ENCODE results near the gene EFNA1.
A peak's percentile ranks its signal among the peaks of the same experiment; 100 is the strongest.
"Not testable (repeated sequence)": the region's sequence is repeated elsewhere in the genome, so short reads cannot be mapped to it uniquely, and the experiment has no call there.

Gene EFNA1

GRCh38 chr1:155160128-155160527, 32.5 kb downstream of the EFNA1 start:
- DNase-seq, result no peak

GRCh38 chr1:155162631-155163030, 35.0 kb downstream of the EFNA1 start:
- DNase-seq, result not testable (repeated sequence)

DNA sequence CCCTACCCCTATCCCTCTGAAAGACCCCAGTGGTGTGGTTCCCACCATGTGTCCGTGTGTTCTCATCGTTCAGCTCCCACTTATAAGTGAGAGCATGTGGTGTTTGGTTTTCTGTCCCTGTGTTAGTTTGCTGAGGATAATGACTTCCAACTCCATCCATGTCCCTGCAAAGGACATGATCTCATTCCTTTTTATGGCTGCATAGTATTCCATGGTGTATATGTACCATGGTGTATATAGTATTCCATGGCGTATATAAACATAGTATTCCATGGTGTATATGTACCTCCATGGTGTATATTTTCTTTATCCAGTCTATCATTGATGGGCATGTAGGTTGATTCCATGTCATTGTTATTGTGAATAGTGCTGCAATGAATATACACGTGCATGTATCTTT, 36.1 kb downstream of the EFNA1 start:
- not testable (repeated sequence) for DNase-seq

GRCh38 chr1:155164625-155165024, 36.9 kb downstream of the EFNA1 start:
- DNase-seq, result not testable (repeated sequence)

DNA sequence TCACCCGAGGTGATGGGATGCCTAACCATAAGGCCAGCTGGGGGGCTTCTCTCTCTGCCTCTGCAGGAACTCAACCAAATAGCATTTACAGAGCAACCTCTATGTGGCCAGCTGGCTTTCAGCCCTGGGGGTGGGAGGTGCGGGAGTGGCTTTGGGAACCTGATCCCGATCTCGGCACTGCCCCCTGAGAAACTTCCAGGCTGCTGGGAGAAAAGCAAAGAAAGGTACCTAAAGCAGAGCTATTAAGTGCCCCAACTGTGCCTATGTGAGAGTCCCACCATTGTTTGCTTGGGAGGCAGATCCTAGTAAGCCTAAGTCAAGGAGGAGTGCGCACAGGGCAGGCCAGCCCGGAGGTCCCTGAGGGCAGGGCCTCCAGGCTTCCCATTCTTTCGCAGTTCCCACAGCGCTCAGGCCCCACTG, 38.4 kb downstream of the EFNA1 start:
- DNase-seq, result no peak

DNA sequence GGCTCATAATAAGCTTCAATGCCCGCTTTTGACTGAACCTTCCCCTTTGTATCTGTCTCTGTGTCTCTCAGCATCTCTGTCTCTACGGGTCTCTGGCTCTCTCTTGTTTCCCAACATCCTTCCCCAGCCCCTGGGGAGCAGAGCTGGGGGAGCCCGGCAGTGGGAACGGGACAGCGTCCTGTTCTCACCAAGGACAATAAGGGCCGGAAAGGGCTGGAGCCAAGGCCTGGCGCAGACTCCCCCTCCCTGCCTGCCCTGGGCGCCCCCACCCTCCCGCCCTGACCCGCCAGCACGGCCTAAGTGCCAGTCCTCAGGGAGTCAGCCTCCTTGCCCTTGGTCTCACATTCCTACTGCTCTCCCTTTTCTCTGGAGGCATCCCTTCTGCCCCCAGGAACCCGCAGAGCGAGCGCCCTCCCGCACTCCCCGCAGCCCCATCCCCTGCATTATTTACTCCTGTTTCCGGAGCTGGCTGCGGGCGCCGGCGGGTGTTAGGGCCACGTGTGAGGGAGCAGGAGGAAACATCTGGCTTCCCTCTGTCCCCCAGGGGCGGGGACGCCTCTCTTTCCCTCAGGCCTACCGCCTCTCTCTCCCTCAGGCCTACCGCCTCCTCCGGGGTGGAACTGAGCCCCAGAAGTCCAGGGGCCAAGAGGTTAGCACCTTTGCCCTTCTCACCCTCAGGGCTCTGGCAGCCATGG, 38.9 kb downstream of the EFNA1 start:
- DNase-seq, result no peak

- peak; percentile 92 for DNase-seq
These were observed 39.8 kb downstream of the EFNA1 start for GRCh38 chr1:155167166-155168104.

- not testable (repeated sequence) for DNase-seq
These were observed 40.4 kb downstream of the EFNA1 start for GRCh38 chr1:155168105-155168445.

- DNase-seq, result no peak
These were observed 41.0 kb downstream of the EFNA1 start for GRCh38 chr1:155168456-155169210.

DNA sequence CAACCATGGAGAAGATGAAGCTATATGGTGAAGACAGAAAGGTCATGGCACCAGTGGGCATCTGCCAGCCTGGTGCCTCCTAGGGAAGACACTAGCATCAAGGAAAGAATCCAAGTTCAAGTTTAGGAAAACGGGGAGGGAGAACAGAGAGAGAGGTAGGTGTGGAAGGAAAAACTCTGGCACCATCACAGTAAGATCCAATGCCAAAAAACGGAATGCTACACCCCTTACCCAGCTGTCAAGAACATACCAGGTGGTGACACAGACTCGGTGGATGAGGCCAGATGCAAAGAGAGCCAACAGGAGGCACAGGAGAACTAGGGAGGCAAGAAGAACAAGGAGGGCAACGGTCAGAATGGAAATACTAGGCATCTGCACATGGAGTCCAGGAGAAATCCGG, 41.9 kb downstream of the EFNA1 start:
- no peak for DNase-seq

DNA sequence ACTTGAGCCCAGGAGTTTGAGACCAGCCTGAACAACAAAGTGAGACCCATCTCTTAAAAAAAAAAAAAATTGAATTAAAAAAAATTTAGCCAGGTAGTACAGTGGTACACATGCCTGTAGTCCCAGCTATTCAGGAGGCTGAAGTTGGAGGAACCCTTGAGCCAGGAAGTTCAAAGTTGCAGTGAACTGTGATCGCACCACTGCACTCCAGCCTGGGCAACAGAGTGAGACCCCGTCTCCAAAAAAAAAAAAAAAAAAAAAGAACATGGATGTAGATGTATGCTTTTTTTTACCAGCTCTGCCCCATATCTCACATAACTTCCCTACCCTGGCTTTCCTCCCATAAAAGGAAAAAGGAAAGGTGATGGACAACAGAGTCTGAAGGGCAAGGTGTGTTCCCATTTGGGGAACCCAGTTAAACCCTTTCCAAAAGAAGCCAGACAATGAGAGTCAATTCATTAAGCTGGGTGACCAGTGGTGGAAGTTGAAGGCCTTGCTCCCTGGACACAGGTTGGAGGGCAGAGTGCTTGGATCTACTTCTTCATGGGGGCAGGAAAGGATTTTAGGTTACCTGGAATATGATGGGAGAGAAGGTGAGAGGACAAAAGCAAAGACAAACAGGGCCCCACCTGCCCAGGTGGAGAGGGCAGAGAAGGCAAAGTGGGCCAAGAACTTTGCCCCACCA, 42.6 kb downstream of the EFNA1 start:
- no peak for DNase-seq

GRCh38 chr1:155170806-155171205, 43.1 kb downstream of the EFNA1 start:
- no peak for DNase-seq

DNA sequence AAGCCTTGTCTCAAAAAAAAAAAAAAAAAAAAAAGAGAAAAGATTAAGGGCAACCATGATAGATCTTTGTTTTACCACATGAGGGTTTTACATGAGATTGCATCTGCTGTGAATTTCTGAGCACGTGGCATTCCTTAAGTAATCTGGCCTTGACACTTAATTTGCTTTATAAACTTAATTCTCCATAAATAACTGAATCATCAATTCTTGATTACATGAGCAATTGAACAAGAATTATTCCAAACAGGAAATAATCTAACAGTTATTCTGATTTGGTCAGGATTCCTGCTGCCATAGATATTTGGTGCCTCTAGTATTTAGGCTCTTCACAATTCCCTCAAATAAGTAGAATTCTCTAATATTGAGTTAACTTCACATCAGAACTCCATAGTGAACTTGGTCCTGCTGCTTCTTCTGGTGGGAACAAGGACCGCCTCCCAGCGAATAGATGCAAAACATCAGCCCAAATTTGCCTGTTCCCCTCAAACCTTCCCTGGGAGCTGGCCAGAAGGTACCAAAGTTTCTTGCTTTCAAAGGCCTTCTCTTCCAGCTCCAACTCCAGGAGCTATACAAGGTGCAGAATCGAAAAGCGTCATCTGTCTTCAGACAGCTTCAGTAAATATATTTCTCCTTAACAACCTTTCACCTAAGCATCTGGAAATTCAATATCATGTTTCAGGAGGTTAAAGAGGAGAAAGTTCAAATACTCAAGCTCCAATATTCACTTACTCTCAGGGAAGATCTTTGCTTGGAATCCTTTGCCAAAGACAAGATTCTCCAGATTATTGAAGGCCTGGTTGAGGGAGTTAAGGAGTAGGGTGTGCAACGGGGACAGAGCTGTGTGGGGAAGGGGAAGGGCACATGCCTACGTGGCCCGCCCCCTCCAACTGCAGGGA, 44.4 kb downstream of the EFNA1 start:
- DNase-seq, result no peak

DNA sequence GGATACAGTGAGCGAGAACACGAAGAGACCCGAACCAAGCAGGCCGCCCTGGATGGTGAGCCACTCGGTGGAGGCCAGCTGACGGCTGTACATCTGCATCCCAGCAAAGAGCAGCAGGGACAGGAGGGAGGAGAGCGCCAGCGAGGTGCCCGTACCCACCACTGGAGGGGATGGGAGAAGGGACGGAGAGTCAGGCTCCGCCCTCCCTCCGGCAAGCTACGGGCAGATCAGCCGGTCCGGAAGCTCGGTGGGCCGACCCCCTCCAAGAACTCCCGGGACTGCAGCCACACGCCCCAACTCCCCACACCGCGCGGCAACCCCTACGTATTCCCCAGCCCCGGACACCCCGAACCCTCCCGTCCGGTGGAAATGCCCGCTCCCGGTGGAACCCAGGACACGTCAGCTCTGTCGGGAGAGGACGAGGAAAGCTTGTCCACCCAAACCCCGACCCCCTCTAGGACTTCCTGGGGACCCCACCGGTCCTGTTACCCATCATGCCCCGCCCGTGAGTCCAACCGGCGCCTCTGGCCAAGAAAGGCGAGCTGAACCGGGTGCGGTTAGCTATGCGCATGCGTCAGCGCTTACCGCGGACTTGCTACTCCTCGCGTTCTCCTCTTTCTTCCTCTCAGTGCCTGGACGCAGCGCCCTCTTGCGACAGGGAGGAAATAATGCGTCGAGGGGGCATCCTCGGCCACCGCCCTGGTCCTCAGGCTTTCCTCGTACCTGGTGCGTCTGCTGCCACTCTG, 45.2 kb downstream of the EFNA1 start, which contains the start of gene KRTCAP2:
Gene KRTCAP2, minus strand, starts transcription at position 573 of the 746 bp plus-strand sequence. Its CDS starts 80 bp downstream, at position 493.
- peak; percentile 95 for DNase-seq

- peak; percentile 82 for DNase-seq
These were observed 46.0 kb downstream of the EFNA1 start, which contains the start of gene TRIM46 for GRCh38 chr1:155173478-155174323. TRIM46 (plus strand) TSS chr1:155173849; CDS start chr1:155173967, 118 bp downstream.

DNA sequence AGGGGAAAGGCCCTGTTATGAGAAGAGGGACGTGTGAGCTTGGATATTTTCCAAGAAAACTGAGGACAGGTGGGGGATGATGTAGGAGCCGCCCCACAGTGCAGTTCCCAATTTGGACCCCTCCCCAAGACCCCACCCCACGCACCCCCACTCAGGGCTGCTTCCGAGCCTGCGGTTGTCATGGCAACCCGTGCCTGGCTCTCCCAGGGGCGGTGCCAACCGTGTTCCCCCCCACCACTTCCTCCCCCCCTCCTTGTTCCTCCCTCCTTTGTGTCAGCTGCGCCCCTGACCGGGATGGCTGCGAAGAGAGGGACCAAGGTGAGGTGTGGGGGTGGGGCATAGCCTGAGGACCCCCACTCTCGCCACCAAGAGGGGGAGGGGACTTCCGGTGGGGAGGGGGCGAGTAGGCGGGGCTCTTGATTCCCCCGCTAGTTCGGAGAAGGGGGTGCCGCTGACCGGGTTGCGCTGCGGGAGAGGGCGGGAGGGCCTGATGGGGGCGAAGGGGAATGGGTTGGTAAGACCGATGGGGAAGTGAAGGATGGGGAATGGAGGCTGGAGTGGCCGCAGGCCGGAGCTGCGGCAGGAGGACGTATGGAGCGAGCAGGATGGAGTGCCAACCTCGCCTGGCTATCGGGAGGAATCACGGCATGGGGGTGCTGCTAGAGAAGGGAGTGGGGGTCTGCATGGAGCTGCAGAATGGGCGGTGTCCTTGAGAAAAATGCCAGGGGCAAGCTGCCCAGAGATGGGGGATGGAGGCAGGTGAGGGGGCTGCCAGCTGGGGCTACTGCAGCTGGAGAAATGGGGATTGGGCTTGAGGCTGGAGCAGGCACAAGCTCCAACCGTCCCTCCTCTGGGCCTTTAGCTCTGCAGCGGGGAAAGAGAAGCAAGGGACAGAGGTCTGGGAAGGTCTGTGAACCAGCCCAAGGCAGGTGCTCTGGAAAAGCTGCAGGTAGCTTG, 46.9 kb downstream of the EFNA1 start:
- DNase-seq, result peak; percentile 81

GRCh38 chr1:155175281-155175926, 47.7 kb downstream of the EFNA1 start:
- no peak for DNase-seq

GRCh38 chr1:155175927-155176371, 48.3 kb downstream of the EFNA1 start:
- peak; percentile 34 for DNase-seq
